HG02798 (cell line): Measurements from ENCODE around the gene MYZAP.

Experiments used
- ATAC-seq: cut with Tn5 transposase; IDR thresholded peaks from one replicate; pipeline ENCODE4 v1.9.1; 2021; ENCODE audit warnings: mild to moderate bottlenecking; ENCODE audit not compliant: unreplicated experiment, poor library complexity

MYZAP gene

DNA sequence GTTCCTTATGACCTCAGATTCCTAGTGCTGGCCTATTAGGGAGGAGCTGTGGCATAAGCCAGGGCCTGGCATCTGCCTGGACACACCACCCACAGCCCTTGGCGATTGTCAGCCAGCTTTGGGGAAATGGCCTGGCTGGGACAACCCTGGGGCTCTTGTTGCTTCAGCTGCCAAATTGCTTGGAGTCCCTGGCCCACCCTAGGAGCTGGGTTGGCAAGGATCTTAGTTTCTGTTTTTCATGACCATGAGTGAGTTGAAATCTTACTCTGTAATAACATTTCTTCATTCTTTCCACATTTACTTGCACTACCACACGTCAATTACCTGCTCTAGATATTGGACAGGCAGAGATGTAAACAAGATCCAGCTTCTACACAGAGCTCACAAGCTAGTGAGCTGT is 1.9 kb upstream of the MYZAP start:
- no peak for ATAC-seq

DNA sequence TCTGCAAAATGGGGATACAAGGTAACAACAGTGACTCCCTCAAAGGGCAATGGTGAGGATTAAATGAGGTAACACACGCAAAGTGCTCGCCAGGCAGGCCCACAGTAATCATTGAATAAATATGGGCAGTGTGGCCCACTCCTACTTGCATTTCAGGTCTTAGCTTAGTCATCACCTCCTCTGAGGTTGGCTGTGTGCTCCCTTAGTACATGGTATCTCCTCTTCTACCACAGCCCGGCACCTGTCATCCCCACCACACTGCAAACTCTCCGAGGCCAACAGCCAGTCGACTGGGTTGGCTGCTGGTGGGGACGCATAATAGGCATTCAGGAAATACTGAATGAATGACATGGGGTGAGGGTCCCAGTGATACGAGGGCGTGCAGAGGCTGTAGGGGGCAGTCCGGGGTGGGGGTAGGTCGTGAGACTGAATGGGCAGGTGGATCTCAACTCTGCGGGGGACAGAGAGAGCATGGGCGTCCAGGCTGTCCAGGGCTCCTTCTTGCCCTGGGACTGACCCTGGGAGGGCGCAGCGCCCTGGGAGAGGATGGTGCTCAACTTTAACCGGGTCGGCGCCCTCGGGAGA is 375 bp upstream of the MYZAP start:
- no peak for ATAC-seq

GRCh38 chr15:57592426-57592825 is 722 bp downstream of the MYZAP start:
- ATAC-seq = no peak

DNA sequence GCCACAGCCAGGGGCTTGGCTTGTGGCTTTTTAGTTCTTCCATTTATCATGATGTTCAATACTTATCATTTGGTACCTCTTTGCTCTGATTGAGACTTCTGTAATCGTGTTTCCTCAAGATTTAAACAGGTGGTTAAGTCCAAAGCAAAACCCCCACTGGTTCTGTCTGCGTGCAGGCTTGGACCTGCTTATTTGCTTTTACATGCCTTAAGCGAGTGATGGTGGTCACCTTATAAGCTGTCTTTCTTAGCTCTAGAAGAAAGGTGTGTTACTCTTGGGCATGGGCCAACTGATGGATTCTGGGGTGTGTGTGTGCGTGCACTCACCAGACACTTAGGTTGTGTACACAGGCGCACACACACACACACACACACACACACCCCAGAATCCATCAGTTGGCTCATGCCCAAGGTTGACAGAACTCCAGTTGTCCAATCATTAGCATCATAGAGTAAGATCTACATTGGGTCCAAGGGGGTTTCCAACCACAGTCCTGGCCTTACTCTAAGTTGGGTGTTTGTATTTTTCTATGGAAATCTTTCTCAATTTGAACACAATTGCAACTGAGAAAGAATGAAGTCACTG is 1.2 kb downstream of the MYZAP start:
- no peak for ATAC-seq

GRCh38 chr15:57594479-57594878 is 2.8 kb downstream of the MYZAP start:
- ATAC-seq = no peak

DNA sequence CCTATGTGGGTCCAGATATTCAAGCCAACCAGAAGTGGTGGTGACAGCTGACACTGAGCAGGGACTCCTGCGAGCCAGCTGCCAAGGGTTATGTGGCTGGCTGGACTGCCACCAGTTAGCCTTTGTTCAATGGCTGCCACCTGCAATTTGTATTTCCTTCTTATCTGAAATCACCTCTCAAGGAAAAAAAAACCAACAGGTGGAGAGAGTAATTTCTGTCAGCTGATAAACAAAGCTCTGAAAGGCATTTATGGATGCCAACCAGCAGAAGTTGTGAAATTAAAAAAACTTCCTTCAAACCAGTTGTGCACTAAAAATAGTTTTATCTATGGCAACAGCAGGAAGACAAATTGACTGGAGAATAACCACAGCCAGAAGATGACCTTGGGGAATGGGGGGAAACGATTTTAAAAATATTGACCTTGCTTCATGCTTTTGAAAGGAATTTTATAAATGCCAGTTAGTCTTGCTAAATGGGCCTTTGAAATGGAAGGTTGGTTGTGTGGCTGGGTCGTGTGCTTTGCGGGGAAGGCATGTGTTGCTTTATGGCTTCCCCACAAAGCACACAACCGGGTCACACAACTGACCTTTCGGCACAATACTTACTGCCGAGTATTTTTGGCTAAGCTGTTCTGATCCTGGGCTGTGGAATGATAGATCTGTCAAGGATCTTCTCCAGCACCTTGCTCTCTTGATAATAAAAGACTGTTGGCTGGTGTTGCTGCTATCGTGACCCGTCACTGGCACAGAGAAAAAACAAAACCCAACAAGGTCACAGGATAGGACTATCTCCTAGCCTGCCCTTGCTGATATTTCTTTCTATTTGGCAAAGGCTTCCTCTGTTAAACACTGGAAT is 3.5 kb downstream of the MYZAP start:
- no peak for ATAC-seq

DNA sequence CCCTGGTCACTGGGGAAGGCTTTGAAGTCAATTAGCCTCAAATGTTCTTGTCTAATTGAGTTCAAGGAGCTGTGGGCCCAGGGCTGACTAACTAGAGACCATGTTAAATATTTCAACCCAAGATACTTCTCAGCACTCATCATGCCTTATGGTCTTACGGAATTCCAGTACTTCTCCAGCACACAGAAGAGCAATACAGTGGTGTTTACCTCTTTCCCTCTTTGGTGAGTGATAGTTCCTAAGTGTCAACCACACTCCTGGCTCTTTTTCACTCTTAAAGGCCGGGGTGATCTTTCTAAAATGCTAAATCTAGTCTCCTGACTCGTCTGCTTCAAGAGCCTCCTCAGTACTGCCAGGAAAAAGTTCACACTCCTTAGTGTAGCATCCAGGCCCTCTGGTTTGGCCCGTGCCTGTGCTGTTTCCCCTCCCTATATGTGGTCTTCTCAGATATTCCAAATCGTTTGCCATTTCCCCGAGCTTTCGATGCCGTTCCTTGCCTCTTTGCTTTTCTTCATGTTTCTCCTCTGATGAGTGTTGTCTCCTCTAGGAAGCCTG is 4.7 kb downstream of the MYZAP start:
- ATAC-seq = no peak

GRCh38 chr15:57596978-57597377 is 5.3 kb downstream of the MYZAP start:
- no peak for ATAC-seq

GRCh38 chr15:57597431-57597830 is 5.7 kb downstream of the MYZAP start:
- ATAC-seq = no peak

- no peak for ATAC-seq
These were observed 6.6 kb downstream of the MYZAP start for GRCh38 chr15:57598346-57598745.

DNA sequence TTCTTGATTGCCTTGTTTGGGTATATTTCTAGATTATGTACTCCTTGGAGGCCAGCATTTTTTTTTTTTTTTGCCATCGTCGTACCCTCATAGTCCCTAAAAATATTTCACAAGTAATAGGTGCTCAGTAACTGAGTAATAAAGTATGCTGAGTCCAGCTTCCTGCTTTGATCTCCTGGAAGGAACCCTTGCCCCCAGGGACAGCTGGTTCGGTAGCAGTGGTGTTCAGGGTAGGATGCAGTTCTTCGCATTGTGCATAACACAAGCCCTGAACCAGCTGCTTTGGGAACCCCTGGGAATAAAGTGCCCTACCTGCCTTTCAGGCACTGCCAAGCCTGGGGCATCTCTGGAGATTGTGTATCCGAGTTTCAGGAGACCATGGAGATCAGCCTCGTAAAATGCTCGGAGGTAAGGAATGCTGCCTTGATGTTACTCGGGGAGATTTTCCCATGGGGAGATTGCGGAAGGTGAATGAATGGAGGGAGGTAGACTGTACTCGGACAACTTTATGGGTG is 7.6 kb downstream of the MYZAP start:
- ATAC-seq = no peak

- no peak for ATAC-seq
These were observed 8.5 kb downstream of the MYZAP start for GRCh38 chr15:57600197-57600596.

- ATAC-seq = no peak
These were observed 12.8 kb downstream of the MYZAP start for GRCh38 chr15:57604507-57604906.

GRCh38 chr15:57605491-57605890 is 13.8 kb downstream of the MYZAP start:
- no peak for ATAC-seq

DNA sequence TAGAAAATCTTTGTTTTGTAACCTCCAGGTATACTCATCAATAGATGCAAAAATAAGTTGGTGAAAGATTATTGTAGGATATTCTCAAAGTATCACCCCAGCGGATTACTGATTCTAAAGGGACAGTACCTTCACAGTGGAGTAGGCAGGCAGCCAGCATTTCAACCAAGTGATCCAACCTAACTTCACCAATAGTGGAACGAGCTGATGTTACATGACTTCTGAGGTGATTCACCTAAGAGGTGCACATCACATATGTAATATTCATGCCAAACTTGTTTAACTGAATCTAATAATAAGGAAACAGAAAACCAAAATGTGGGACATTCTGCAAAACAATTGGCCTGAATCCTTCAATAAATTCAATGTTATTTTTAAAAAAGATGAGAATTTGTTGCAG is 14.3 kb downstream of the MYZAP start:
- ATAC-seq = no peak

DNA sequence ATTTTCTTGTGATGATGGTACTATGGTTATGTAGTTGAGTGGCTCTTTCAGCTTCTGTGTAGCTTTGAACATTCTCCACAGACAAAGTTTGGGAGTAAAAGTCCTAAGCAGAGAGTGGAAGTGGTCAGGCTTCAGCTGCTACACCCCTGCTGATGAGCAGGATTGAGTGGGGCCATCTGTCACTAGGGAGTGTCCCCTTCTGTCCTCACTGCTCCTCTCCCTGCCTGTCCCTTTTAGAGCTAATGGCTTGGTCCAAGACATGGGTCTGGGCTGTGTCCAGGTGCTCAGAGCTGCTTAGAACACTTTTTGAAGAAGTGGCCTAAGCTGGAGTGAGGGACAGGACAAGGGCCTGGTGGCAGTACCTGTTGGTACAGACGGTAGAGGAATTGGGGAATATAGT is 15.1 kb downstream of the MYZAP start:
- no peak for ATAC-seq

- ATAC-seq = no peak
These were observed 15.9 kb downstream of the MYZAP start for GRCh38 chr15:57607570-57608000.

DNA sequence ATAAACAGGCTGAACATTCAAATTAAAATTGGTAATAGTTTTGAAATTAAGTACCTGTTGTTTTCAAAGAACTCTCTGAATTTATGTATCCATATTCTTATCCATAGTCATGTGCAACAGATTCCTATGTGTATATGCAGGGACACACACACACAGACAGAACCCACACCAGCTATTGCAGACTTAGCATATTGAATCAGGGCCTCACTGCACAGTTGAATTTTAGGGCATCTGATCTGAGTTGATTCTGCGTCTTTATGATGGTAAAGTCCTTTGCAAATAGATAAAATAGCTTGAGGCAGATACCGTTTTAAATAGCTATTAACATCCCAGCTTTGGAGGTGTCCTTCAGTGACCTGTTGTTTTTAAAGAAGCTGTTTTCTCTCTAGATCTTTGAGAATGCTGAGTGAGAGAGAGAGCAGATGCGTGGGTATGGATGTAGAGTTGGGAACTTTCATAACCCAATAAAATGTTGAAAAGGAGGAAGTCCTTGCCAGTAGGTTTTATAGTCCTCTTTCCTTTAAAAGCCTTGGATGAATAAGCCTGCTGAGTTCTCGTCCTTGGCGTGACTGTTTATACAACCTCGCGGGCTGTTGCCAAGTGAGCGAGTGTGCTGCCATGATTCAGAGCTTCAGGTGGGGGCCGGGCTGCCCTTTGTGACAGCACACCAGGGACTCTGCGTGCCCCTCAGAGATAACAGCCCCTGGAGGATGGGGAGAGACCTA is 18.3 kb downstream of the MYZAP start:
- no peak for ATAC-seq

DNA sequence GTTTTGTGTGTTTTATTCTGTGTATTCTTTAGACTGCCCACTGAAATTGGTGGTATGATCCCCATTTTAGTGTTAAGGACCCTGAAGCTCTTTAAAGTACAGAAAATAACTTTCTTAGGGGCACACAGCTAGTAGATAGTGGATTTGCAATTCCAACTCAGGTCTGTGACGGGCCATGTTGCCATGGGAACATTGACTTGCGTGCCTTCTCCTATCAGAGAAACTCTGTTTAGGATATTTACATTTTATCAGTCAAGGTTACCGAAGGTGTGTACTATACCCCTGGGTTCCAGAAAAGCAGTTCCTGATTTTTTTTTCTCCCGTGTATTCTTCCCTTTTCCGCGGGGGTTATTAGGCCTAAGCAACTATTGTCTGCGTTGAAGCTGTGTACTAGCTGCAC is 19.4 kb downstream of the MYZAP start:
- ATAC-seq = no peak

DNA sequence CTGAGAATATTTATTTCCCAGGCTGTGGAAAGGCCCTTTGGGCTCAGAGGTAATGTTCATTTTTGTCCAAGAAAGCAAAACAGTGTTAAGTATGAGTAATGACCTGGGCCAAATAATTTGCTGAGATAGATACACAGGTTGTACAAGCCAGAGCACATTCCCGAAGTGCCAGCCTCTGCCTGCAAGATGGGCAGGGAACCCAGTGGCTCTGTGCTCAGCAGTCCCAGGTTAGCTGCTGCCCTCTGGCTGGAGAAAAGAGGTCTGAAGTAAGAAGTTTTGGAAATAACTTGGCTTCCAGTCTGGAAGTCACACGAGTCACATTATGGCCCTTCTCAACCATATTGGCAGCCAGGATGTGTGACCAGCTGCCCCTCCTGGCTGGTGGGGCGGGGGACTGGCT is 20.2 kb downstream of the MYZAP start:
- ATAC-seq = no peak
